Mammary epithelial cell (primary cell): ENCODE data around the gene MTMR10.

Experiments used
- EZH2 ChIP-seq: IDR thresholded peaks from 2 replicates; pipeline ENCODE4 v1.6.1; 2012; ENCODE audit warnings: low read length, inconsistent platforms, borderline replicate concordance
- TF ChIP-seq, protein P1 (sequence below), 2 donors: IDR thresholded peaks in 1 of 2; conservative IDR thresholded peaks in 1 of 2; 2 replicates each; pipeline ENCODE4 v1.5.1; 2011 to 2012; ENCODE audit warnings: inconsistent platforms in 2 of 2, low read length in 2 of 2, mild to moderate bottlenecking in 2 of 2, control low read depth in 1 of 2, low read depth in 1 of 2; ENCODE audit not compliant: insufficient read depth in 1 of 2; ENCODE audit errors: extremely low read depth in 1 of 2

DNA sequence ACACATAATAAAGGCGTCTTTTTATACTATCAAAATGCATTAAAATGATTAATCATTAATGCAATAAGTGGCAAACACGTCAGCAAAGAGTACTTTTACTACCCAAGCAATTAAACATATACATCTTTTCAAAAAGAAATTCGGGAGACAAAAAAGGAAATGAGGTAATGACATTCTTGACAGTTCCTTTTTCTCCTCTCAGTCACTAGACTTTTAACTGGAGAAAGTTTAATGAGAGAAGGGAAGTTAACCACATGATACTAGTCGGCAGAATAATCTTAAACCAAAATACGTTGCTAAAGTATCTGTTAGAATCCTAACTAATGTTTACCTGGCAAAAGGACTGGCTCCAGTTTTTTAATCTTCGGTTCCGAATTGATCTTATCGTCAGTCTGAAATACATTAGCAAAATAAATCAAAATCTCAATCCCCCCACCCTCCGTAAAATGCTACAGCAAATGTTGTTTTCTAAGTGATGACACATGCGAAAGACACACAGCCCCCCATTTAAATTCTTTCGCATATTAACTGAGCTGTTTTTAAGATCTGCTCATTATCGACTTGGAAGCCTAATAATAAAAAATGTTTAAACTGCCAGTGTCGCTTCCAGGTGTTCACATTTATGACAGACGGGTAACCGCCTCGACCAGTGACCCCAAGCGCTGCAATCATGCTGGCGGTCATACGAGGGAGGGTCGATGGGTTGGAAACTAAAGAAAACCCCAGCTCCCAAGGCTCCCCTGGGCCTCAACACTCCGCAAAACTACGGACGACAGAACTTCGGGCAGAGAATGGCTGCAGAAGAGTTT lies 778 bp downstream of the MTMR10 start:
- TF ChIP-seq, protein P1, sequence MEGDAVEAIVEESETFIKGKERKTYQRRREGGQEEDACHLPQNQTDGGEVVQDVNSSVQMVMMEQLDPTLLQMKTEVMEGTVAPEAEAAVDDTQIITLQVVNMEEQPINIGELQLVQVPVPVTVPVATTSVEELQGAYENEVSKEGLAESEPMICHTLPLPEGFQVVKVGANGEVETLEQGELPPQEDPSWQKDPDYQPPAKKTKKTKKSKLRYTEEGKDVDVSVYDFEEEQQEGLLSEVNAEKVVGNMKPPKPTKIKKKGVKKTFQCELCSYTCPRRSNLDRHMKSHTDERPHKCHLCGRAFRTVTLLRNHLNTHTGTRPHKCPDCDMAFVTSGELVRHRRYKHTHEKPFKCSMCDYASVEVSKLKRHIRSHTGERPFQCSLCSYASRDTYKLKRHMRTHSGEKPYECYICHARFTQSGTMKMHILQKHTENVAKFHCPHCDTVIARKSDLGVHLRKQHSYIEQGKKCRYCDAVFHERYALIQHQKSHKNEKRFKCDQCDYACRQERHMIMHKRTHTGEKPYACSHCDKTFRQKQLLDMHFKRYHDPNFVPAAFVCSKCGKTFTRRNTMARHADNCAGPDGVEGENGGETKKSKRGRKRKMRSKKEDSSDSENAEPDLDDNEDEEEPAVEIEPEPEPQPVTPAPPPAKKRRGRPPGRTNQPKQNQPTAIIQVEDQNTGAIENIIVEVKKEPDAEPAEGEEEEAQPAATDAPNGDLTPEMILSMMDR (conservative IDR thresholded peaks at IDR 0.05 in 1 of 2, IDR thresholded peaks at IDR 0.05 in 1 of 2; ENCODE audit: extremely low read depth in 1 of 2, insufficient read depth in 1 of 2, low read depth in 1 of 2, low read length in 2 of 2): no peak
- no peak for TF ChIP-seq EZH2
